Stimulated activated CD8-positive, alpha-beta memory T cell treated with anti-CD3 and anti-CD28 coated beads, Interleukin-4, amount 100 ng/mL, for 24 hours (primary cell): ENCODE results near the gene SORCS2.

Experiments
- DNase-seq: peaks from one replicate; pipeline ENCODE4 v3.0.0-alpha.2; 2020; ENCODE audit warnings: low read depth

Gene SORCS2

DNA sequence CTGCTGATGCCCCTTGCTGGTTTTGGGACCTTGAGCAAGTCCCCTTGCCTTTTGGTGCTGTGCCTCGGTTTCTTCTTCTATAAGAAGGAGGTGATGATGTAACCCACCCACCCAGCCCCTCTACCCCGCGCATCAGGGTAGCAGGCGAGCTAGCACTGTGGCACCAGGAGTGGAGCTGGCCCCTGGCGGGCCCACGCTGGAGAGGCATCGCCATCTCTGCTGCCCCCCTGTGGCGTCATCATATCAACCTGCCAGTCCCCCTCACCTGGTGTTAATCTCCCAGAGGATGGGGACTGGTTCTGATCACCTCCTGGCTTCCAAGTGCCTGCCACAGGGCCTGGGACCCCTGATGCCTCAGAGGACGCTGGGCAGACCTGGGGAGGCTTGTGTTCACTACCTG is 6.3 kb upstream of the SORCS2 start:
- DNase-seq: no peak

DNA sequence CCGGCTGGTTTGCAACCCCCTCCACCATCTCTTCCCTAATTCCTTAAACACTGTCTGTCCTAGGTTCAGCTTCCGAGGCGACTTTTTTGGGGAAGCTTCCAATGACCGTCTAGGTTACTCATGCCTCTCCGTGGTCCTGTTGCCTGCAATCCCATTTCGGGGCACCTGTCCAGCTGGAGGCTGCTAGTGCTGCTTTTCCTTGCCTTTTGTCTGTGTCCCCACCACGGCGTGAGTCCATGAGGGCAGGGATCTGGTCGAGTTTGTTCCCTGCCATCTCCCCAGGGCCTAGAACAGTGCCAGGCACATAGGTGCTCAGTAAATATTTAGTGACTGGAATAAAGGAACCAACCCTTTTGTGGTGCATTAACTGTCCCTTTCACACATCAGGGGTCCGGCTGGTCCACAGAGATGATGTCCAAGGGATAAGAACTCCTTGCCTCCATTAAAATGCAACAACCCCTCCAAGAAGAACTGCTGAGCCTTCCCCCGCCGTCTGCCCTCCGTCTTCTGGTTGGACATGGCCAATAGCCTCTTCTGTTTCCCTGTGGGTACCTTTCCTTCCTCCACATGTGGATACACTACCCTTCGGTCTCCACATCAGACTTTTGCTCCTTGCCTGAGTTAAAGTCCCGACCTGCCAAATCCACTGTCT is 5.7 kb upstream of the SORCS2 start:
- DNase-seq: no peak

DNA sequence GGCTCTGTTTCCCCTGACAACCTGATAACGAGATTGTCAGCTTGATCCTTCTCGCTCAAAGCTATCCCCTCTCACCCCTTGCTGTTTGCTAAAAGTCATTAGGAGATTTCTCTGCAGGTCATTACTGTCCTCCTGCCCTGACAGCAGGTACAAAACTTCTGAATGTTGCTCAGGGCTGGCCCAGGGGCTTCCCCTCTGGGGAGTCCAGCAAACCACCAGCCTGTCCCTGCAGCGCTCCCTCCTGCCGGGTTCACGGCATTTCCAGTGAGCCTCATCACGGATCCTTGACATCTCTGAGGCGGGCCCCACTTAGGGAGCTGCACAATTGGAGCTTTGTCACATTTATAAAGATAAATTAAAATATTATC is 5.2 kb upstream of the SORCS2 start:
- DNase-seq: no peak

DNA sequence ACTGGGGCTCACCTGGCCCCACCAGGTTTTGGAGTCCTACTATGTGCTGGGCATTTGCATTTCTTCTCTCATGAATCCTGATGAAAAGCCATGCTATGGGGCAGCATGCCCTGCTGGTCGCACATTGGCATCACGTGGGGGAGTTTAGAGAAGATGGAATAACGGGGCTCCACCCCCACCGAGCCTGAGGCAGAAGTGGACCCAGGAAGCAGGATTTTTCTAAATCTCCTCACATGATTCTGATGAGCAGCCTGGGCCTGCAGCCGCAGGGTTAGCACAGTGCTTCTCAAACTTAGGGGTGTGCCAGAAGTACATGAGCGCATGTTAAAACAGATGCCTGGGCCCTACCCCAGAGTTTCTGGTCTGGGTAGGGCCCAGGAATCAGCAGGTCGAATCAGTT is 4.6 kb upstream of the SORCS2 start:
- no peak for DNase-seq

DNA sequence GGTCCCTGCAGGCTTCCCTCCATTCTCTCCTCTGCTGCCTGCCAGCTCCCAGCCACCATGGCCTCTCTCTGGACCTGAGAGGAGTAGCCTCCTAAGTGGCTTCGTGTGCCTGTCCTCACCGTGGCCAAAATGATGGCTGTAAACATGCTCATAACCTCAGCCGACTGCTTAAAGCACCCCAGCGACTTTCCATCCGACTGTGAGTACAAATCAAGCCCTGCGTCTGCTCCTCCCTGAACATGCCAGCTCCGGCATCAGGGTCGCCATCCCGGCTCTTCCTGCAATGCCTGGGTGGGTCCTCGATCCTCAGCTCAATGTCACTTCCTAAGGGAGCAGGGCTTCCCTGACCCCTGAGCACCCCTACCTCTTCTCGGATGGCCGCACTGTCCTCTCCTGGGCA is 3.3 kb upstream of the SORCS2 start:
- no peak for DNase-seq

DNA sequence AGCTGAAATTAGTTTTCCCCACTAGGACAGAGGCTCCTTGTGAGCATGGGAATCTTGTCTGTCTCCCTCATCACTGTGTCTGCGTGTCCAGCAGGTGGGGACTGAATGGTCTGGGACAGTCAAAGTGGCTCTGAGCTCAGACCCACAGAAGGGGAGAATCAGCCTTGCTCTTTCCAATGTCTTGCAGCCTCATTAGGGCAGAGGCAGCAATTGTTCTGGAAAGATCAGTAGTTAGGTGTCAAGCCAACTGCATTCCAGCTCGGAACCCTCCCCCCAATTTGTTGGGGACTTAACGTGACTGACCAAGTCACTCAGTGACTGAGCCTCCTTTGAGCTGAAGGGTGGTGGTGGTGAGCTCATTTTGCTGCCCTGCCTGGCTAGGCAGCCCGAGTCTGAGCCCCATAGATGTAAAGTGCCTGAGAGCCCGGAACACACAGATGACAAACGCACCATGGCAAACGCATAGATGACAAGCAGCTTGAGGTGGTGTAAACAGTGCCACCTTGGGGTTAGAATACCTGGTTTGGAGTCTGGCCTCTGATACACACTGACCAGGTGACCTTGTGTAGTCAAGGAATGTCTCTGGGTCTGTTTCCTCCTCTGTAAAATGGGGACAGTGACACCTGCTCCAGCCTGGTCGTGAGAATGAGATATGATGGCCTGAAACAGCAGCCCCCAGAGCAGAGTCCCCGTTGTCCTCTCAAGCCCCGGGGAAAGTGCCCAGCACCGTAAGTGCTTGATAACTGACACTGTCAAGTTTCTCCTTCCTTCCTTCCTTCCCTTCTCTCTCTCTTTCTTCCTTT is 2.7 kb upstream of the SORCS2 start:
- DNase-seq: no peak

DNA sequence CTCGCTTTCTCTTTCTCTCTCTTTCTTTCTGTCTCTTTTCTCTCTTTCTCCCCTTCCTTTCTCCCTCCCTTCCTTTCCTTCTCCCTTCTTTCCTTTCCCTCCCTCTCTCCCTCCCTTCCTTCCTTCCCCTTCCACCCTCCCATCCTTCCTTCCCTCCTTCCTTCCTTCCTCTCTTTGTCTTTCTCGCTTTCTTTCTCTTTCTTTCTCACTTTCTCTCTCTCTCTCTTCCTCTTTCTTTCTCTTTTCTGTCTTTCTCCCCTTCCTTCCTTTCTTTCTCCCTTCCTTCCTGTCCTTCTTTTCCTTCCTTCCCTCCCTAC is 2.1 kb upstream of the SORCS2 start:
- DNase-seq: no peak

DNA sequence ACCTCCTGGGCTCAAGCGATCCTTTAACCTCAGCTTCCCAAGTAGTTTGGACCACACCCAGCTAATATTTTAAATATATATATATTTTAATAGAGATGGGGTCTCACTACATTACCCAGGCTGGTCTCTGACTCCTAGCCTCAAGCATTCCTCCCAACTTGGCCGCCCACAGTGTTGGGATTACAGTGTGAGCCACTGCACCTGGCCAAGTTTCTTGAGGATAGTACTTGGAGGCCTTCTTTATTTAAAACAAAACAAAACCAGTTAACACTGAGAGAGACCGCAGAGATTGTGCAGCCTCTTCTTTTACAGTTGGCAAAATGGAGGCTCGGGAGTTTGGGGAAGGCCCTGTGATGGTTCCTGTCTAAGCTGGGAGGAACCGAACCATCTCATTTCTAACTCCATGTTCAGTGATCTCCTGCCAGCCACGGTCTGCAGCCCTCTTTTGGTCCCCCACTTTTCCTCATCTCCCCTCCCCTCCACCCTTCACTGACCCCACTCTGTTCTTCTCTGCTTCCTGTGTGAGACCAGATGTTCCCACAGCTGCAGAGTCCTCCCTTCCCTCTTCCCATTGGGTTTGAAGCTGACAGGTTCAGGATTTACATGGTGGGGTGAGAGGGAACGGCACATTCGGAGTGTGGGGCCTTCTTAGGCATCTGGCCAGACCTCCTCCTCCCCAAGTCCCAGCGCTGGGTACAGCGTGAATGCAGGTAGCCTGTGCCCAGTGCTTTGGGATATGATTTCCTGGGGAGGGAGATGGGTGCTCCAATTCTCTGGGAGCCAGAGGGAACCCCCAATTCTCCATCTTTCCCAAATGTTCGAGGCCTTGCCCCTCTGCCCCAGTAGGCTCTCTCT is 1.4 kb upstream of the SORCS2 start:
- no peak for DNase-seq

DNA sequence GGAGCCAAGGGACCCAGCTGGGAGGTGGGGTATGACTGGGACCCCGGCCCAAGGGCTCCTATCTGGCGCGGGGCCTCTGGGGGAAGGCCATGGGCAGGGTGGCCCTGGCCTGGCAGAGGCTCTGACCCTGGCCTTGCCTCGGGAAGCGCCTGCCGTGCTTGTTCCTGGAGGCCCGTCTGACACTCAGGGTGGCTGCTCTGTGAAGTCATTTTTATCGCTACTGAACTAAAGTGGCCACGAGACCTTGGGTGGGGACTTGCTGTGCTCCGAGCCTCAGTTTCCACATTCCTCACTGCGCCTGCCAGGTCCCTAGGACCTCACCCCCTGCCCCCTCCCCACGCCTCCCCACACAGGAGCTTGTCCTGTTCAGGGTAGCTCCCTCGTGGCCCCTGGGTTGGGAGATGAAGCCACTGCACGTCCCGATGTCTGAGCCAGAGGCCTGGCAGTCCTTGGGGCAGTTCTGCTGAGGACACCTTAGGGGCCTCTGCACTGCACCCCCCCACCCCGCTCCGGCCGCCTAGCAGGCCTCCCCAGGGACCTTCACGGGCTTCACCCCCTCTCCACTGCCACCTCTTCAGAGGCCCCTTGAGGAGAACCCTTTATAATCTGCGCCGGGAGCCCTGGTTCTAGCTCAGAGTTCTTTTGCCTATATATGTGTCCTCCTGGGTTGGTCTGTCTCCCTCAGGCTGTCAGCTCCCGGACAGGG is 639 bp upstream of the SORCS2 start:
- no peak for DNase-seq

DNA sequence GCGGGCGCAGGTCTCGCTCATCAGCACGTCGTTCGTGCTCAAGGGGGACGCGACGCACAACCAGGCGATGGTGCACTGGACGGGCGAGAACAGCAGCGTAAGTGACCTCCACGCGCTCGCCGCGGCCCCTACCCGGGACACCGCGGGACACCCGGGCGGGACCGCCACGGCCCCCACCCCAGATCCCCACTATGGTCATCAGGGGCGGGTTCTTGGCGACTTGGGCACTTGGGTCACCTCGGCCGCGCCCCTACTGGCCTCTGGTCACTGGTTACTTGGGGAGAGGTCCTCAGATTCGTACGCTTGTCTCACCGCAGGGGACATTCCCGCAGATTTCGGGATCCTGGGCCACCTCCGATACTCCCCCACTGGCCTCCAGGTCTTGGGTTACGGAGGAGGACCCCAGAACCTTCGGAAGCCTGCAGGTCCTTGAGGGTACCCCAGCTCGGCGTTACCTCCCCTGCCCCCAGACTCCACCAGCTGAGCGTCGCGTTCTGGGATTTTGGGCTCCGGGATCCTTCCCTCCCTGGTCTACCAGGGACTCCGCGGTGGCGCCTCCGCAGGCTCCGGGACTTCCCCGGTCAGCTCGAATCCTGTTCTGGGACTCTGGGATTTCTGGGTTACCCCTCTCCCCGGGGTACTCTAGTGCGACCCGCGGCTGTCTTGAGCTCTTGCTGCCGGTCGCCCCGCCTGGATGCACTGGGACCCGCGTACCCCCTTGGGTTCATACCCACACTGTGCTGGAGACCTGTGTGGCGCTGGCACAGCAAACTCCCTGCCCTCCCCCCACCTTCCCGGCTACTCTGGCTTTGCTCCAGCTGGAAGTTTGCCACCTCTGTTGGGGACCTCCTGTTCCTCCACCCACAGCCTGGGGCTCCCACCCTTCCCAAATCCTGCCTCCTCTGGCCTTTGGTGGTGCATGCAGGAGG is 956 bp downstream of the SORCS2 start:
- no peak for DNase-seq

DNA sequence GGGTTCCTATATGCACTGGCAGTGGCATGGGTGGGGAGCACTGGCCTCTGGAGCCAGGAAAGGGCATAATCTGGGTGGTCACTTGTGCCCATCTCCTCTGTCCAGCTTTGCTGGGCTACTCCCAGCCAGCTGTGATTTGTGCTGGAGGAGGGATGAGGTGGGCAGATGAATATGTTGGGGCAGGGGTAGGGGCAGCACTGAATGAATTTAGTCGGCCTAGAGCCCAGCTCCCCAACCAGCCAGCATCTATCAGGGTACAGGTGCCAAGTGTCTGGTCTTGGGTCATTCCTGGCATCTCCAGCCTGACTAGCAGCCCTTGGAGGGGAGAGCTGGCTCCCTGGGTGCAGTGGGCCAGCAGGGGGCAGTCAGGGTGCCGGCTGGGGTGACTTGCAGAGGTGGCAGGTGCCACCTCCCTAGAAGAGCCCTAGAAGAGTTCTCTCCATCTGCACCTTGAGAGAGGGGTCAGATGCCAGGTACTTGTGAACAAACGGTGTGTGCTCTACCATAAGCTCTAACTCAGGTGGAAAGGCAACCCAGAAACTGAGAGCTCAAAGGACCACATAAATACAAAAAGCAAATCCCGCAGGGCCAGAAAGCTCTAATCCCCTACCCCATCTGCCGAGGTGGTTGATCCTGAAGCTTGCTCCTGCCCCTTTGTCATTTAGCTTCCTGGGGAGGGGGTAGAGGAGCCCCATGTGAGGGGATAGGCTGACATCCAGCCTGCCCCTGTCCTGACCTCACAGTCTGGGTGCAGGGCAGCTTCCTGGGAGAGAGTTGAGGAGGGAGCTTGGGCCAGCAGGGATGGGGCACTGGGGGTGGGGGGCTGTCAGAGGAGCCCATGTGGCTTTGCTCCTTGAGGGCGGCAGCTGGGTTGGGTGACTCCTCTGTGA is 2.2 kb downstream of the SORCS2 start:
- DNase-seq: peak; percentile 22

DNA sequence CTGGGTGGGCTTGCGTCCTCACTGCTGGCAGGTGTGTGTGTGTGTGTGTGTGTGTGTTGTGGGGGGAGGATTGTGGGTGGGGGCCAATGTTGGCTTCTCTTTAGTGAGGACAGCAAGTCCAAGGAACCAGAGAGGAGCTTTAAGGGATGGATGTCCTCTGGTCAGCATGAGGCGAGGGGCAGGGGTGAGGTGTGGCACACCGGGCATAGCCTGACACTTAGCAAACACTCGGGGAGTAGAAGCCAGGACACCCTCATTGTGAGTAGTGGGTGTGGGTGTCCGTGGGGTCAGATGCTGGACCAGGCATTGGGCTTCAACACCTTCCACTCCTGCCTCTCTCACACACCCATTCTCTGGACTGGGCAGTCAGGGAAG is 2.8 kb downstream of the SORCS2 start:
- no peak for DNase-seq

DNA sequence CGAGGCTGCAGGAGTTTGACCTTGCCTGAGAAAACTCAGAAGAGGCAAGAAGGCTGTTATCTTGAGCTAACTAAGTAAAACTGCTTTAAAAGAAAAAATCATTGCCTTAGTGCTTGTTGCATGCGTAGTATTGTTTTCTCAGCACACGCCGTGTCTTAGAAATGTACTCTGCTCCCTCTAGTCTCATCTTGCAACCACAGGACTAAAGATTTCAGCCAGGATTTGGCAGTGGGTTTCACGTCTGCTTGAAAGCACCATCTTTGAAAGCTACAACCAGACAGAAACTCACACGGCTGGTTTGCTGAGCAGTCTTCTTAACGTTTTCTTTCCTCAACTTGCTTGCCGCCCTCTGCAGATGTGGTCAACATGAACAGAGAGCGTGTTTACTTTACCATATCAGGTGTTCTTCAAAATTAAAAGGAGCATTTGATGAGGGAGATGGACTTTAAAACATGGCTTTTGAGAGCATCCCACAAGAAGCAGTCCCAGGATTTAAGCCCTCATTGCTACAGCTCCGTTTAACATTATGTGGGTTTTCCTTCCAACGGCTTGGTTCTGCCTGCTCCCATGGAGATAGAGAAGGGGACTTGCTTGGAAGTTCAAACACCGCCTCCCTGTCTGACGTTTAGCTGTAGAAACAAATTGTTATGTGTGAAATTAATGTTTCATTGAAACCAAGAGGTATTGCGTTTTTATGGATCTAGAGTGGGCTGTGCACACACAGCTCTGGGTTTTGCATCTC is 3.4 kb downstream of the SORCS2 start:
- no peak for DNase-seq

DNA sequence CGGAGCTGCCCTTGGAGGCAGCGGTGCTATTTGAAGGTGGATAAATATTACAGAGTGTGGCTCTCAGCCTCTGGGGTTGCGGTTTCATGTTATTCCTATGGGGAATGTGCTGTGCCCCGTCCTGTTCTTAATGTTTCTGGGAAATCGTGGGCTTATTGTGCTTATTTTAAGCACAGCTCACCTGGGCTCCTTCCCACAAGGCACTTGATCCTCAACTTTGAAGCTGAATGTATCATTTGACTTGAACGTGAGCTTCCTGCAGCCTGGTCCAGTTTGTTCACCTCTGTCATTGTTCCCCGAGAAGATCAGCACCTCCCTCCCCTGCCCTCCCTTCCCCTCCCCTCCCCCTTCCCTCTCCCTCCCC is 3.9 kb downstream of the SORCS2 start:
- DNase-seq: no peak

DNA sequence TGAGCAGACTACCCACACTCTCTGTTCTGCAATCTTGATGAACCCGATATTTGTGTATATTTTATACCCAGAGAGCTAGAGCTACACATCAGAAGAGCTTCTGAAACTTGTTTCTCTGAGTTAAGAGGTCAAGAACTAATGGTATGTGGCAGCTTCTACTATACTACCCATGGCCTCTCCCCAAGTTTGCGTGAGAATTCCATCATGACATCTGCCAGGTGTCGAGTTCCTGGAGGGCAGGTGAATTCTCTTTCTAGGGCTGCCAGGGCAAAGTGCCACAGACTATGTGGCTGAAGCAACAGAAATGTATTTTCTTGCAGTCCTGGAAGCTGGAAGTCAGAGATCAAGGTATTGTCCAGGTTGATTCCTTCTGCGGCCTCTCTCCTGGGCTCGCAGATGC is 4.4 kb downstream of the SORCS2 start:
- no peak for DNase-seq

DNA sequence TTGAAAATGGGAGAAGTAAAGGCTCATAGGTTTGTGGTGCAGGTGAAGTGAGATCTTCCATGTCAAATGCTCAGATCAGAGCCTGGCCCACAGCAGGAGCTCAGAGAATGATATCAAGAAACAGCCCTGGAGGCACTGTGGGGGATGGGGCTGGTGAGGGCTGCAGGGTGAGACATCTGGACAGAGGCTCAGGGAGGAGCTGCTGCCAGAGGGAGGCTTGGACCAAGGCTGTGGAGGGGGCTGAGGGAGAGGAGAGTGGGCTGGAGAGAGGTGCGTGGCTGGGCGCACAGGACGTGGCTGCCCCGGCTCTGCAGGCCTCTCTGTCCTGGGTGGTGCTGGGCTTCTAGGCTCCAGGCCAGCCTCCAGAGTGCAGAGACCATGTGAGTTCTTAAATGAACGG is 5.6 kb downstream of the SORCS2 start:
- DNase-seq: no peak

DNA sequence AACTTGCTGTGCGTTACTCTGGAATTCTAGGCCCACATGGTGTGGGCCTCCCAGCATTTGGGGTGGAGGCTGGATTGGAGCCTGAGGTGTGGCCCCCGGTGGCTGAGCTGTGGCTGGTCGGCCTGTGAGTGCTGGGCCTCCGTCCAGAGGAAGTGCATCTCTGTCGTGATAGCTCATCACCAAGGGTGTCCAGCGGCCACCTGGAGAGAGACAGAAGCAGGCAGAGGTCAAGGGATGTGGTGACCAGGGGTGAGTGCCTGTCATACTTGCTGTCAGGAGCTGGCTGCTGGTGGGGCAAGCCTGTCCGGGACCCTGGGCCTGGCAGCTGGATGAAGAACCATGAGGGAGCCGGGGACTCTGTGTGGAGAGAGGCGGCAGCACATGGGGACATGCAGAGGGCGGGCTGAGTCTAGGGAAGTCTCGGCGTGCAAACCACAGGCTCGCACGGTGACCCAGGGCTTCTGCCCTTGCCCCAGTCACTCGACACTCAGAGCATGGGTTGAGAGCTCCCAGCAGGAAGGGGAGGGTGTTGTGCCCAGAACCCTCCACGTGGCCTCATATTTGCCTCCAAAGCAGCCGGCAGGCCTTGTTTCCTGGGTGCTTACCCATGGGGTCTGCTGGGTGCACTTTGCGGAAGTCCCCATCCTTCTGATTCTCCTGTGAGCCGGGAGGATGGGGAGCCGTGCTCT is 6.2 kb downstream of the SORCS2 start:
- no peak for DNase-seq

DNA sequence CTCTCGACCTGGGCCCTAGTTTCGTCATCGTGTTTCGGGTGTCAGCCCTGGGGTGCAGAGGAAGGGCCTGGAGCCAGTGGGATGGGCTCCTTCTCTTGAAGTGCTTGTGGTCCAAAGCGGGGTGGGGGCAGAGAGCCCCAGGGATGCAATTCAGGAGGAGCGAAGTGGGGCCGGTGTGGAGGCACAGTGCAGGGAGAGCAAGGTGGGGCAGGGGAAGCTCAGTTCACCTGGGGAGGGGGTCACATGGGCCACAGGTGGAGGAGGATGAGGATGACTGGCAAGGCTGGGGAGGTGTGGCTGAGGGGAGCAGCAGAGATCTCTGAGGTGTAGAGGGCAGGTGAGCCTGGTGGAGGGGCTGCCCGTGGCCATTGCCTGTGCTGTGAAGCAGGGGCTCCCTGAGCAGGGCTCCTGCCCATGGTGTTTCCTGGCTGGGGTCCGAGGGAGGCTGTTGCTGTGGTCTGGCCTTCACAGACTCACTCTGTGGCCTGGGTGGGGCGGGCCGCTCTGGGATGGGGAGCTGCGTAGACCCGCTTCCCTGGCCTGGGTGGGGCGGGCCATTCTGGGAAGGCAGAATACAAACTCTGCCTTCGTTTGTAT is 6.9 kb downstream of the SORCS2 start:
- no peak for DNase-seq
